ENCODE results near the gene GIPC1. TPM values are rescaled to one million over a fixed set of nuclear protein-coding genes. Genes with fewer than 3 reads are reported as not detected.
A peak's percentile ranks its signal among the peaks of the same experiment; 100 is the strongest.

GIPC1 gene
- total and polyA plus RNA-seq, 2 of the 4 experiments (the other 2 are of a cell fraction): 74.2 to 133 TPM

DNA sequence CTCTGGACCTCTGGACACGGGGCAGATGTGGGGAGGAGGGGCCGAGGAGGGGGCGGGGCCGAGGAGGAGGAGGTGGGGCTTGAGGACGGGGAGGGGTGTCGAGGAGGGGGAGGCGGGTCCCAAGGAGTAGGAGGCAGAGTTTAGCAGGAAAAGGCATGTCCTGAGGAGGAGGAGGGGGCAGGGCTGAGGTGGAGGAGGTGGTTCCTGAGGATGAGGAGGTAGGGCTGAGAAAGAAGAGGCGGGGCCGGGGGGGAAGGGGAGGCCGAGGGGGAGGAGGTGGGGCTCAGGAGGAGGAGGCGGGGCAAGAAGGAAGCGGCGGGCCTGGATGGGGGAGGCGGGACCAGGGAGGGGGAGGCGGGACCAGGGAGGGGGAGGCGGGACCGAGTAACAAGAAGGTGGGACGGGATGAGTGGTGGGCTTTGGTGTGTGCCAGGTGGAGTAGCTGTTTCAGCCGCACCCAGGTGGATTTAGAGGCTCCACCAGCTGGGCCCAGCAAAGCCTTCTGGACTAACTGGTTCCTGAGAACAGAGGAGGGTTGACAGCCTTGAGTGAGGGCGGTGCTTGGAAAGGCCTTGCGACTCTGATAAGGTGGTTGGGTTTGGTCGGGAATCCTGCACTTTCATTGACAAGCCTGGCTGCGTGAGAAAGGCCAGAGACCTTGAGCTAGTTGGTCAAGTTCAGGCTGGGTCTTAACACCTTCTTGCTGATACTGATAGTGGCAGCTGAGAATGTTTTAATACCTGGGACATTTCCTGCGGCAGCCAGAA lies 41.2 kb upstream of the GIPC1 start:
- Histone ChIP-seq H2BK5ac (ENCODE audit: low read depth, low read length, poor library complexity, severe bottlenecking) (no peak overlapping the region), H4K91ac (ENCODE audit: insufficient read depth, low read depth, low read length) (no peak overlapping the region), H3K36me3 (ENCODE audit: control insufficient read depth, insufficient read depth, low read length) (no peaks in the 10 kb centered on the region), H3K79me1 (ENCODE audit: low read depth in 1 of 2, low read length in 2 of 2) (peaks cover 20 to 64% of the 10 kb centered on the region in 2 experiments), H3K9ac (ENCODE audit: low read depth, low read length) (no peak overlapping the region), H3K27me3 (ENCODE audit: control insufficient read depth, insufficient read depth, low read length) (no peaks in the 10 kb centered on the region), H4K20me1 (ENCODE audit: insufficient read depth, low read length) (peaks cover 6% of the 10 kb centered on the region), H2AK9ac (replicated peaks; ENCODE audit: low read depth, low read length, poor library complexity) (no peak overlapping the region), H3K4me3 (ENCODE audit: insufficient read depth, low read depth, low read length) (no peak overlapping the region), H3K56ac (ENCODE audit: extremely low read depth, insufficient read depth, low read length) (no peak overlapping the region), H3K27ac (ENCODE audit: insufficient read depth, low read length) (no peak overlapping the region), H3K14ac (replicated peaks; ENCODE audit: low read depth, low read length) (no peak overlapping the region), H2BK120ac (ENCODE audit: low read depth, low read length) (no peak overlapping the region), H4K5ac (ENCODE audit: low read depth, low read length) (no peak overlapping the region), H3K23ac (ENCODE audit: low read depth, low read length) (no peak overlapping the region), H3K4me1 (ENCODE audit: control insufficient read depth, insufficient read depth, low read length) (no peaks in the 10 kb centered on the region), H3K4me2 (ENCODE audit: low read depth, low read length) (no peak overlapping the region), H2AFZ (replicated peaks; ENCODE audit: low read length, poor library complexity) (peak overlapping the region; percentile 58), H3K18ac (ENCODE audit: low read depth, low read length) (no peak overlapping the region), H2BK15ac (ENCODE audit: low read depth, low read length) (no peak overlapping the region), H3K4ac (ENCODE audit: low read depth, low read length) (no peak overlapping the region), H2BK20ac (ENCODE audit: low read depth, low read length) (no peak overlapping the region), H3K9me3 (ENCODE audit: control insufficient read depth, insufficient read depth, low read length) (no peaks in the 10 kb centered on the region), H2AK5ac (ENCODE audit: low read depth, low read length) (no peak overlapping the region), H3K9me1 (ENCODE audit: insufficient read depth, low read length) (peaks cover 20% of the 10 kb centered on the region), H4K8ac (ENCODE audit: low read depth in 2 of 2, low read length in 2 of 2) (no peak overlapping the region)
- dilution Hi-C loops (cut with HindIII; ENCODE audit: low sequenced_read_pairs, unreplicated experiment): no loop called here
- ATAC-seq (ENCODE audit: low read depth) (peak; percentile 73), DNase-seq (no peak)
- WGBS, 2 experiments (ENCODE audit: extremely low coverage in 2 of 2, insufficient read length in 1 of 2): 15% methylated on average over 8 of the region's 24 CpGs; no CpG with 5 or more reads in 1 of the 2 experiments
- TF ChIP-seq, protein P1, sequence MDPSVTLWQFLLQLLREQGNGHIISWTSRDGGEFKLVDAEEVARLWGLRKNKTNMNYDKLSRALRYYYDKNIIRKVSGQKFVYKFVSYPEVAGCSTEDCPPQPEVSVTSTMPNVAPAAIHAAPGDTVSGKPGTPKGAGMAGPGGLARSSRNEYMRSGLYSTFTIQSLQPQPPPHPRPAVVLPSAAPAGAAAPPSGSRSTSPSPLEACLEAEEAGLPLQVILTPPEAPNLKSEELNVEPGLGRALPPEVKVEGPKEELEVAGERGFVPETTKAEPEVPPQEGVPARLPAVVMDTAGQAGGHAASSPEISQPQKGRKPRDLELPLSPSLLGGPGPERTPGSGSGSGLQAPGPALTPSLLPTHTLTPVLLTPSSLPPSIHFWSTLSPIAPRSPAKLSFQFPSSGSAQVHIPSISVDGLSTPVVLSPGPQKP (IDR thresholded peaks at IDR 0.05; ENCODE audit: borderline replicate concordance, low read depth, low read length): no peak
- TF ChIP-seq CHD1 (IDR thresholded peaks at IDR 0.05; ENCODE audit: low read depth, low read length): no peak
- no peak for TF ChIP-seq RFX5 (IDR thresholded peaks at IDR 0.05; ENCODE audit: low read depth, low read length)
- TF ChIP-seq NFE2L2 (IDR thresholded peaks at IDR 0.05; ENCODE audit: low read depth, low read length): no peak
- TF ChIP-seq POLR2A (IDR thresholded peaks at IDR 0.05; ENCODE audit: low read depth, low read length): no peak
- TF ChIP-seq RCOR1 (IDR thresholded peaks at IDR 0.05; ENCODE audit: insufficient replicate concordance, low read length): no peak
- no peak for TF ChIP-seq CEBPB (IDR thresholded peaks at IDR 0.05; ENCODE audit: low read depth, low read length)
- no peak for TF ChIP-seq FOS (IDR thresholded peaks at IDR 0.05; ENCODE audit: low read depth, low read length)
- TF ChIP-seq MAZ (IDR thresholded peaks at IDR 0.05; ENCODE audit: borderline replicate concordance, low read depth, low read length): no peak
- TF ChIP-seq, protein P2, sequence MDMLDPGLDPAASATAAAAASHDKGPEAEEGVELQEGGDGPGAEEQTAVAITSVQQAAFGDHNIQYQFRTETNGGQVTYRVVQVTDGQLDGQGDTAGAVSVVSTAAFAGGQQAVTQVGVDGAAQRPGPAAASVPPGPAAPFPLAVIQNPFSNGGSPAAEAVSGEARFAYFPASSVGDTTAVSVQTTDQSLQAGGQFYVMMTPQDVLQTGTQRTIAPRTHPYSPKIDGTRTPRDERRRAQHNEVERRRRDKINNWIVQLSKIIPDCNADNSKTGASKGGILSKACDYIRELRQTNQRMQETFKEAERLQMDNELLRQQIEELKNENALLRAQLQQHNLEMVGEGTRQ (IDR thresholded peaks at IDR 0.05; ENCODE audit: low read depth, low read length): no peak
- no peak for TF ChIP-seq BHLHE40 (IDR thresholded peaks at IDR 0.05; ENCODE audit: low read depth, low read length)
- no peak for TF ChIP-seq MAFK (IDR thresholded peaks at IDR 0.05; ENCODE audit: low read depth, low read length)
- POLR2A ChIA-PET (ENCODE audit: unreplicated experiment): no interaction called here
- intact Hi-C loops (cut with micrococcal nuclease): no loop called here
- in situ Hi-C loops (cut with MboI; ENCODE audit: low sequenced_read_pairs): no loop called here
- CTCF ChIA-PET: interaction anchor here (0.7 kb wide), 1 partner anchor 13 kb away, joined by 7 read pairs; no protein-coding TSS in a partner anchor
- BruUV-seq (replicated peaks): no TSS peak
